Stimulated activated CD4-positive, alpha-beta T cell treated with anti-CD3 and anti-CD28 coated beads, TNF-alpha, amount 100 ng/mL, for 24 hours (primary cell): ENCODE results near the gene FRRS1L.

Source experiments
- DNase-seq, 3 experiments: peaks; one replicate each; pipeline ENCODE4 v3.0.0-alpha.2; 2020; ENCODE audit warnings: low read depth in 3 of 3

FRRS1L gene

GRCh38 chr9:109107402-109108240, 59.4 kb downstream of the FRRS1L start:
- no peak for DNase-seq

- no peak for DNase-seq
These were observed 65.2 kb downstream of the FRRS1L start for GRCh38 chr9:109101810-109102209.

GRCh38 chr9:109101202-109101595, 65.8 kb downstream of the FRRS1L start:
- no peak for DNase-seq

GRCh38 chr9:109100543-109101201, 66.4 kb downstream of the FRRS1L start:
- no peak for DNase-seq

GRCh38 chr9:109098960-109099308, 68.1 kb downstream of the FRRS1L start:
- no peak for DNase-seq

GRCh38 chr9:109098171-109098959, 68.7 kb downstream of the FRRS1L start:
- DNase-seq: no peak

GRCh38 chr9:109097146-109097545, 69.9 kb downstream of the FRRS1L start:
- DNase-seq: no peak

GRCh38 chr9:109095321-109095720, 71.7 kb downstream of the FRRS1L start:
- no peak for DNase-seq

- no peak for DNase-seq
These were observed 72.8 kb downstream of the FRRS1L start for GRCh38 chr9:109094268-109094667.

GRCh38 chr9:109092587-109092986, 74.5 kb downstream of the FRRS1L start:
- no peak for DNase-seq

GRCh38 chr9:109092051-109092580, 74.9 kb downstream of the FRRS1L start:
- no peak for DNase-seq

GRCh38 chr9:109088221-109088620, 78.8 kb downstream of the FRRS1L start:
- DNase-seq: no peak

GRCh38 chr9:109087795-109088194, 79.3 kb downstream of the FRRS1L start:
- DNase-seq: no peak

- DNase-seq: no peak
These were observed 80.8 kb downstream of the FRRS1L start for GRCh38 chr9:109086221-109086620.

- no peak for DNase-seq
These were observed 81.5 kb downstream of the FRRS1L start for GRCh38 chr9:109085510-109085909.

GRCh38 chr9:109083813-109084405, 83.1 kb downstream of the FRRS1L start:
- no peak for DNase-seq

GRCh38 chr9:109083141-109083540, 83.9 kb downstream of the FRRS1L start:
- DNase-seq: no peak

GRCh38 chr9:109082091-109082620, 84.9 kb downstream of the FRRS1L start:
- no peak for DNase-seq
